GM19328 (cell line): ENCODE results near the gene RPL21.

Source experiments
- ATAC-seq: cut with Tn5 transposase; IDR thresholded peaks from one replicate; pipeline ENCODE4 v1.9.1; 2021; ENCODE audit warnings: mild to moderate bottlenecking, moderate library complexity; ENCODE audit not compliant: unreplicated experiment

The RPL21 gene

GRCh38 chr13:27257648-27258253, 6.4 kb downstream of the RPL21 start:
- ATAC-seq: no peak

GRCh38 chr13:27258637-27259386, 7.5 kb downstream of the RPL21 start:
- no peak for ATAC-seq

GRCh38 chr13:27259831-27260230, 8.5 kb downstream of the RPL21 start:
- ATAC-seq: no peak

- ATAC-seq: no peak
Measured at GRCh38 chr13:27261396-27261795, 10.0 kb downstream of the RPL21 start.

GRCh38 chr13:27263438-27263837, 12.1 kb downstream of the RPL21 start:
- ATAC-seq: no peak

- no peak for ATAC-seq
Measured at GRCh38 chr13:27264181-27264580, 12.8 kb downstream of the RPL21 start.

- ATAC-seq: no peak
Measured at GRCh38 chr13:27264648-27265047, 13.3 kb downstream of the RPL21 start.

GRCh38 chr13:27266917-27267316, 15.6 kb downstream of the RPL21 start:
- no peak for ATAC-seq

GRCh38 chr13:27267596-27267995, 16.2 kb downstream of the RPL21 start:
- ATAC-seq: no peak

- no peak for ATAC-seq
Measured at GRCh38 chr13:27269114-27269665, 17.8 kb downstream of the RPL21 start.

- ATAC-seq: peak; percentile 80
Measured at GRCh38 chr13:27270594-27271520, 19.5 kb downstream of the RPL21 start, which contains the start of gene RASL11A. Gene RASL11A, plus strand, starts transcription at chr13:27270830. Its CDS starts 115 bp downstream, at chr13:27270945.

GRCh38 chr13:27271570-27272096, 20.3 kb downstream of the RPL21 start:
- ATAC-seq: no peak

GRCh38 chr13:27273658-27274425, 22.5 kb downstream of the RPL21 start:
- ATAC-seq: no peak

GRCh38 chr13:27274631-27275030, 23.3 kb downstream of the RPL21 start:
- ATAC-seq: no peak

- no peak for ATAC-seq
Measured at GRCh38 chr13:27276188-27276587, 24.8 kb downstream of the RPL21 start.

GRCh38 chr13:27279506-27279905, 28.1 kb downstream of the RPL21 start:
- ATAC-seq: no peak

- no peak for ATAC-seq
Measured at GRCh38 chr13:27280009-27280656, 28.8 kb downstream of the RPL21 start.

GRCh38 chr13:27280841-27281240, 29.5 kb downstream of the RPL21 start:
- ATAC-seq: no peak

GRCh38 chr13:27281420-27281819, 30.1 kb downstream of the RPL21 start:
- ATAC-seq: no peak
